Measurements from ENCODE around the gene AUTS2.

The AUTS2 gene

DNA sequence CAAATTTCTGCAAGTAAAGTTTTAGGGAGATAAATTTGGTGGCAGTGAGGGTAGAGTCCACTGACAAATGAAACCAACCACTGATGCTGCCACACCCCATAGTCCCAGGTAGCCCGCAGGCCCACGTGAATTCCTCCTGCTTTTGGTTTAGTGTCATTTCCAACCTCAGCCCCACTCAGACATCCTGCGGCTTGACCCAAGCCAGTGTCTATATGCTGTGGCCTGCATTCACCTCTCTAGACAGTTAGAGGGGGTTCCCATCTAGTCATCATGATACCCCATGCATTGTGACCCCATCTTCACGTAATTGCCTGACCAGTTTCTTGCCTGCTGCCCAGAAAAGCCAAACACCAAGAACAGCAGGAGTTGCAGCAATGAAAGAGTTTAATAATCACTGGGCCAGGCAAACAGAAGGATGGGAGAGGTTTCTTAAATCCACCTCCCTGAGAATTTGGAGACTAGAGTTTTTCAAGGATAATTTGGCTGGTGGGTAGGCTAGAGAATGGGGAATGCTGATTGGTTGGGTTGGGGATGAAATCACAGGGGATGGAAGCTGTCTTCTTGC is 1201.6 kb downstream of the AUTS2 start:
- no peaks in the 10 kb centered on the region for H3K27me3 ChIP-seq (ENCODE audit: insufficient read depth, poor library complexity, severe bottlenecking)
- DNase-seq (ENCODE audit: low read depth in 1 of 2, low spot score in 1 of 2) = no peak
- TF ChIP-seq, protein P1, sequence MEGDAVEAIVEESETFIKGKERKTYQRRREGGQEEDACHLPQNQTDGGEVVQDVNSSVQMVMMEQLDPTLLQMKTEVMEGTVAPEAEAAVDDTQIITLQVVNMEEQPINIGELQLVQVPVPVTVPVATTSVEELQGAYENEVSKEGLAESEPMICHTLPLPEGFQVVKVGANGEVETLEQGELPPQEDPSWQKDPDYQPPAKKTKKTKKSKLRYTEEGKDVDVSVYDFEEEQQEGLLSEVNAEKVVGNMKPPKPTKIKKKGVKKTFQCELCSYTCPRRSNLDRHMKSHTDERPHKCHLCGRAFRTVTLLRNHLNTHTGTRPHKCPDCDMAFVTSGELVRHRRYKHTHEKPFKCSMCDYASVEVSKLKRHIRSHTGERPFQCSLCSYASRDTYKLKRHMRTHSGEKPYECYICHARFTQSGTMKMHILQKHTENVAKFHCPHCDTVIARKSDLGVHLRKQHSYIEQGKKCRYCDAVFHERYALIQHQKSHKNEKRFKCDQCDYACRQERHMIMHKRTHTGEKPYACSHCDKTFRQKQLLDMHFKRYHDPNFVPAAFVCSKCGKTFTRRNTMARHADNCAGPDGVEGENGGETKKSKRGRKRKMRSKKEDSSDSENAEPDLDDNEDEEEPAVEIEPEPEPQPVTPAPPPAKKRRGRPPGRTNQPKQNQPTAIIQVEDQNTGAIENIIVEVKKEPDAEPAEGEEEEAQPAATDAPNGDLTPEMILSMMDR (IDR thresholded peaks at IDR 0.05; ENCODE audit: insufficient read depth, low read length) = no peak
- TF ChIP-seq, protein P2, sequence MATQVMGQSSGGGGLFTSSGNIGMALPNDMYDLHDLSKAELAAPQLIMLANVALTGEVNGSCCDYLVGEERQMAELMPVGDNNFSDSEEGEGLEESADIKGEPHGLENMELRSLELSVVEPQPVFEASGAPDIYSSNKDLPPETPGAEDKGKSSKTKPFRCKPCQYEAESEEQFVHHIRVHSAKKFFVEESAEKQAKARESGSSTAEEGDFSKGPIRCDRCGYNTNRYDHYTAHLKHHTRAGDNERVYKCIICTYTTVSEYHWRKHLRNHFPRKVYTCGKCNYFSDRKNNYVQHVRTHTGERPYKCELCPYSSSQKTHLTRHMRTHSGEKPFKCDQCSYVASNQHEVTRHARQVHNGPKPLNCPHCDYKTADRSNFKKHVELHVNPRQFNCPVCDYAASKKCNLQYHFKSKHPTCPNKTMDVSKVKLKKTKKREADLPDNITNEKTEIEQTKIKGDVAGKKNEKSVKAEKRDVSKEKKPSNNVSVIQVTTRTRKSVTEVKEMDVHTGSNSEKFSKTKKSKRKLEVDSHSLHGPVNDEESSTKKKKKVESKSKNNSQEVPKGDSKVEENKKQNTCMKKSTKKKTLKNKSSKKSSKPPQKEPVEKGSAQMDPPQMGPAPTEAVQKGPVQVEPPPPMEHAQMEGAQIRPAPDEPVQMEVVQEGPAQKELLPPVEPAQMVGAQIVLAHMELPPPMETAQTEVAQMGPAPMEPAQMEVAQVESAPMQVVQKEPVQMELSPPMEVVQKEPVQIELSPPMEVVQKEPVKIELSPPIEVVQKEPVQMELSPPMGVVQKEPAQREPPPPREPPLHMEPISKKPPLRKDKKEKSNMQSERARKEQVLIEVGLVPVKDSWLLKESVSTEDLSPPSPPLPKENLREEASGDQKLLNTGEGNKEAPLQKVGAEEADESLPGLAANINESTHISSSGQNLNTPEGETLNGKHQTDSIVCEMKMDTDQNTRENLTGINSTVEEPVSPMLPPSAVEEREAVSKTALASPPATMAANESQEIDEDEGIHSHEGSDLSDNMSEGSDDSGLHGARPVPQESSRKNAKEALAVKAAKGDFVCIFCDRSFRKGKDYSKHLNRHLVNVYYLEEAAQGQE (IDR thresholded peaks at IDR 0.05; ENCODE audit: insufficient replicate concordance, low read depth) = no peak
- no peak for TF ChIP-seq POLR2AphosphoS5 (IDR thresholded peaks at IDR 0.05; ENCODE audit: low read depth)
- no peak for TF ChIP-seq SPI1 (IDR thresholded peaks at IDR 0.05; ENCODE audit: borderline replicate concordance, low read depth)
- no peak for TF ChIP-seq GABPA (IDR thresholded peaks at IDR 0.05; ENCODE audit: low read depth)
- no peak overlapping the region for H3K27ac ChIP-seq (replicated peaks)
- no peak overlapping the region for H3K4me3 ChIP-seq (replicated peaks; ENCODE audit: insufficient read depth, low read length)

DNA sequence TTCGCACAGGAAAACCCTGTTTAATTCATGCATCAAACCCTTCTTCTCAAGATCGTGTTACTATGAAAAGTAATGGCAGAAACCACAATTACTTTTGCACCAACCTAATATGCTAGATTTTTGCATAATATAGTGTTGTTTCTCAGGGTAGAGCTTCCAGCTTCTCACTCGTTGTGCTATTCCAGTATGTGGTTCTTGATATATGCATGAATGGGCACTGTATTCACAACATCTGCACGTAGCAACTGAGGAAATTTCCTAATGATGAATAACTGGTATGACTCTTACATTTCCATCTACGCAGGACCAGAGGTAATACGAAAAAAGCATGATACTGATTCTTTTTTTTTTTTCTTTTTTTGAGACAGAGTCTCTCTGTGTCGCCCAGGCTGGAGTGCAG is 1207.1 kb downstream of the AUTS2 start:
- no peak for DNase-seq (ENCODE audit: low read depth in 1 of 2, low spot score in 1 of 2)
- no peak overlapping the region for H3K27ac ChIP-seq (replicated peaks)

DNA sequence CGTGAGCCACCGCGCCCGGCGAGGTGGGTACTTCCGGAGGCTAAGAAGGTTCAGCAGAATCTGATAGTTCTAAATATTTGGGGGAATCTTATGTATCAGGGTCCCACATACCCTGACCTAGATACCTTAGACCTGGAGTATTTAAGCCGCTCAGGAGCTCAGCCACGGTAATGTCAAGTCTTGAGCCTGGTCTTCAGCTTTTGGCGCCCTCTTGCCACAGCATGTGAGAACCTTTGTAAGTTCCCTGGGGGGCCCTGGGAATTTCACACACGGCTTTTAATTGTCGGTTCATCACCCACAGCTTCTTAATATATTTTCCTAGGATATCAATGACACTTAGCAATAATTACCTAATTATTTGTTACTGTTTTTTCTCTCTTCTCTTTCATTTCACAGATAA is 1209.4 kb downstream of the AUTS2 start:
- Histone ChIP-seq H3K27me3 (ENCODE audit: insufficient read depth, poor library complexity, severe bottlenecking) (no peaks in the 10 kb centered on the region), H3K4me3 (replicated peaks; ENCODE audit: insufficient read depth, low read length) (no peak overlapping the region), H3K27ac (replicated peaks) (no peak overlapping the region)
- TF ChIP-seq, protein P1 (IDR thresholded peaks at IDR 0.05; ENCODE audit: insufficient read depth, low read length) = no peak
- TF ChIP-seq, protein P2 (IDR thresholded peaks at IDR 0.05; ENCODE audit: insufficient replicate concordance, low read depth) = no peak
- TF ChIP-seq SPI1 (IDR thresholded peaks at IDR 0.05; ENCODE audit: borderline replicate concordance, low read depth) = no peak
- TF ChIP-seq POLR2AphosphoS5 (IDR thresholded peaks at IDR 0.05; ENCODE audit: low read depth) = no peak
- TF ChIP-seq GABPA (IDR thresholded peaks at IDR 0.05; ENCODE audit: low read depth) = no peak
- no peak for DNase-seq (ENCODE audit: low read depth in 1 of 2, low spot score in 1 of 2)

More for the DNA sequence above, 1207.1 kb downstream of the AUTS2 start:
- TF ChIP-seq SPI1 (IDR thresholded peaks at IDR 0.05; ENCODE audit: borderline replicate concordance, low read depth) (no peak), POLR2AphosphoS5 (IDR thresholded peaks at IDR 0.05; ENCODE audit: low read depth) (no peak), GABPA (IDR thresholded peaks at IDR 0.05; ENCODE audit: low read depth) (no peak)
- TF ChIP-seq, protein P2 (IDR thresholded peaks at IDR 0.05; ENCODE audit: insufficient replicate concordance, low read depth) = no peak
- TF ChIP-seq, protein P1 (IDR thresholded peaks at IDR 0.05; ENCODE audit: insufficient read depth, low read length) = no peak
- no peaks in the 10 kb centered on the region for H3K27me3 ChIP-seq (ENCODE audit: insufficient read depth, poor library complexity, severe bottlenecking)
- H3K4me3 ChIP-seq (replicated peaks; ENCODE audit: insufficient read depth, low read length) = no peak overlapping the region

Measured in HL-60 (cell line).